WERI-Rb-1 (cell line): ENCODE measurements around the gene FAT1.

ENCODE experiments used
- DNase-seq: peaks from one replicate; pipeline ENCODE4 v3.0.0-alpha.2; 2020
- H3K27ac ChIP-seq: fragments of 250-450 bp; sonication (Bioruptor Pico); 2 replicates; pipeline ENCODE4 v1.5.1; 2020; ENCODE audit warnings: mild to moderate bottlenecking, moderate library complexity
- H3K27me3 ChIP-seq: fragments of 250-450 bp; sonication (Bioruptor Pico); 2 replicates; pipeline ENCODE4 v1.5.1; 2021; ENCODE audit warnings: mild to moderate bottlenecking, low read depth, moderate library complexity; ENCODE audit not compliant: insufficient read depth, severe bottlenecking
- H3K36me3 ChIP-seq: fragments of 250-450 bp; sonication (Bioruptor Pico); 2 replicates; pipeline ENCODE4 v1.5.1; 2020; ENCODE audit warnings: mild to moderate bottlenecking, moderate library complexity
- H3K4me3 ChIP-seq: 2 replicates; pipeline ENCODE4 v1.5.1; 2011; ENCODE audit warnings: low read depth, mild to moderate bottlenecking, control low read depth, low read length
- H3K9me3 ChIP-seq: fragments of 250-450 bp; sonication (Bioruptor Pico); 2 replicates; pipeline ENCODE4 v1.5.1; 2021; ENCODE audit warnings: mild to moderate bottlenecking, moderate library complexity; ENCODE audit not compliant: severe bottlenecking
- TF ChIP-seq, protein P1 (sequence below): IDR thresholded peaks from 2 replicates; pipeline ENCODE4 v1.5.1; 2011; ENCODE audit warnings: low read depth, mild to moderate bottlenecking, control low read depth, inconsistent platforms, low read length

FAT1 gene

DNA sequence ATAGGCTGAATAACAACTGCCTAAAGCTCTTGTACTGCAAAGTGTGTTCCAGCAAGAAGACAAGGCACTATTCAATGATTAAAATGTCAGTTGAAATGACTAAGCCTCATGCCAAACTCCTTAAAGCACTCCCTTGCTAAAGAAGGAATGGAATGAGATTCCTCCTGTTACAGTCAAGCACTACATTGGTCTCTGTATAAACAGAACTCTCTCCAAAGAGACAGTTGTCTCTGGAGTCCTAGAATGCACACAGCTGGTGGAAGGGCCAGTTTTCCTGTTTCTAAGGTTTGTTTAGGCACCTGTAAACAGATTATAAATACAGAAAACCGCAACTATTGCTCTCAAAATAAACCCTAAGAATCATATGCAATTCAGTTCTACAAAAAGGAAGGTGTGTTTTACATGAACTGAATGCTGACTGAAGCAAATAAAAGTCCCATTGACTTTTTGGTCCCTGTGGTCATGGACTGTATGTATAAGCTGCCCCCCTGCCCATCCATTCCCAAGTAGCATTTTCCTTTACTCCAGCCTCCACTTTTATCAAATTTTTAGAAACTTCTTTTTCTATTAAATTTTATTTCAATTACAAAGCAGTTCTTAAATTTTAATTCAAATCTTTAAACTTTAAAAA is 47.0 kb downstream of the FAT1 start:
- Histone ChIP-seq H3K9me3 (no peaks in the 10 kb centered on the region), H3K4me3 (no peak overlapping the region), H3K36me3 (no peaks in the 10 kb centered on the region), H3K27me3 (peaks cover 69% of the 10 kb centered on the region), H3K27ac (no peak overlapping the region)
- TF ChIP-seq, protein P1, sequence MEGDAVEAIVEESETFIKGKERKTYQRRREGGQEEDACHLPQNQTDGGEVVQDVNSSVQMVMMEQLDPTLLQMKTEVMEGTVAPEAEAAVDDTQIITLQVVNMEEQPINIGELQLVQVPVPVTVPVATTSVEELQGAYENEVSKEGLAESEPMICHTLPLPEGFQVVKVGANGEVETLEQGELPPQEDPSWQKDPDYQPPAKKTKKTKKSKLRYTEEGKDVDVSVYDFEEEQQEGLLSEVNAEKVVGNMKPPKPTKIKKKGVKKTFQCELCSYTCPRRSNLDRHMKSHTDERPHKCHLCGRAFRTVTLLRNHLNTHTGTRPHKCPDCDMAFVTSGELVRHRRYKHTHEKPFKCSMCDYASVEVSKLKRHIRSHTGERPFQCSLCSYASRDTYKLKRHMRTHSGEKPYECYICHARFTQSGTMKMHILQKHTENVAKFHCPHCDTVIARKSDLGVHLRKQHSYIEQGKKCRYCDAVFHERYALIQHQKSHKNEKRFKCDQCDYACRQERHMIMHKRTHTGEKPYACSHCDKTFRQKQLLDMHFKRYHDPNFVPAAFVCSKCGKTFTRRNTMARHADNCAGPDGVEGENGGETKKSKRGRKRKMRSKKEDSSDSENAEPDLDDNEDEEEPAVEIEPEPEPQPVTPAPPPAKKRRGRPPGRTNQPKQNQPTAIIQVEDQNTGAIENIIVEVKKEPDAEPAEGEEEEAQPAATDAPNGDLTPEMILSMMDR, result no peak
- no peak for DNase-seq

DNA sequence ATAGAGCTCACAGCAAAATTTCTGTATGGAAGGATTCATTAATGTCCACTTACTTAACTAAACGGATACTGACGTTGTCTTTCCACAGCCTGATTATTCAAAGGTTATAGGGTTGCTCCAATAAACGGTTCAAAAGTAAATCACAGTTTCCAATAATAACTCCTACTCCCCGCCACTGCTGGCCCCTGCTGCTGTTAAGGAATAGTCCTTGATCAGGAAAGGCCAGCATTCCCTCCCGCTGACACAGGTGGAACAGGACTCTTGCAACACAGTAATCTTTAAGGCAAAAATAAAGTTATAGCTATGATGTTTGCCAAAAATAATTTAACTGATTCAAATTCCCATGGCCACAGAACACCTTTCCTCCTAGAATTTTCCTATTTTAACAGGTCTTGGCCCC is 53.9 kb downstream of the FAT1 start:
- Histone ChIP-seq H3K36me3 (no peaks in the 10 kb centered on the region), H3K9me3 (peaks cover 3% of the 10 kb centered on the region), H3K27ac (no peak overlapping the region), H3K27me3 (peaks cover 82% of the 10 kb centered on the region), H3K4me3 (no peak overlapping the region)
- no peak for DNase-seq
- TF ChIP-seq, protein P1, result no peak

DNA sequence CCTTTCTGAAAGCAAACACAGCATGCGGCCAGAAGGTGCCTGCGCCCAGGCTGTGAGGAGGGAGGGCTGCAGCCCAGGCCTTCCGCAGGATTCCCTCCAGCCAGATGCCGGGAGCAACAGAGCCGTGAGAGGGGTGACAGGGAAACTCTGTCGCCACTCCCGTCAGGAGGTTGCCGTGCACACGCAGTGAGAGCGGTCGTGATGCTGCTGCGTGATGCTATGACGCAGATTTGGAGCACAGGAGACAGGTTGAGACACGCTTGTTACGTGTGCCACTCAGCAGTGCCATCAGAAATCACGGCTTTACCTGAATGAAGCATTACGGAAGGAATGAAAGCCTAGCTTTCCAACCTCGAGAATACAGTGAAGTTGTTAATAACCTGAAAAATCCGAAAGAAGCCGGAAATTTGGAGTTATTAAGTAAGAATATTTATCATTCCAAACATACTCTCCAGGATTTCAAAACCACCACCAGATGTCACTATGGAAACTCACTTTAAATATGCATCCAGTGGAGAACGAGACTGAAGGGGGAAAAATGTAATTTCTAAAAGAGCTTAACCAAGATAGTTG is 54.4 kb downstream of the FAT1 start:
- TF ChIP-seq, protein P1, result no peak
- H3K36me3 ChIP-seq, result no peaks in the 10 kb centered on the region
- no peak overlapping the region for H3K4me3 ChIP-seq
- peaks cover 82% of the 10 kb centered on the region for H3K27me3 ChIP-seq
- H3K27ac ChIP-seq, result no peak overlapping the region
- no peak for DNase-seq
- peaks cover 3% of the 10 kb centered on the region for H3K9me3 ChIP-seq

DNA sequence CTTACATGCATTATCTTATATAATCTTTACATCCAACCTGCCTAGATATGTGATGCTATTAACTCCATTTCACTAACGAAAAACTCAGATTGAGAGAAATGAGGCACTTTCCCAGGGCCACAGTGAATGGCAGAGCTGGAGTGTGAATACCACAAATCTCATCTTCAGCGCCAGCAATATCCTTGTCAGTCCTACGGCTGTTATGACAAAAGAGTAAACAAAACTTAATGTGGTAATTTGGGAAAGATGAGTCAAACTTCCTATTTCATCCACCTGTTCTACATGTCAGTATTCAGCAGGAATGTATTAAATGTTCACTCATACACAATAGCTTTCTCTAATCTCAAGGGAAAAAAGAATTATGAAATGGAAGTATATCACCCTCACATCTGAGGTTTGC is 56.9 kb downstream of the FAT1 start:
- peaks cover 3% of the 10 kb centered on the region for H3K9me3 ChIP-seq
- DNase-seq, result no peak
- H3K27ac ChIP-seq, result no peak overlapping the region
- H3K4me3 ChIP-seq, result no peak overlapping the region
- H3K36me3 ChIP-seq, result no peaks in the 10 kb centered on the region
- TF ChIP-seq, protein P1, result no peak
- peaks cover 91% of the 10 kb centered on the region for H3K27me3 ChIP-seq

DNA sequence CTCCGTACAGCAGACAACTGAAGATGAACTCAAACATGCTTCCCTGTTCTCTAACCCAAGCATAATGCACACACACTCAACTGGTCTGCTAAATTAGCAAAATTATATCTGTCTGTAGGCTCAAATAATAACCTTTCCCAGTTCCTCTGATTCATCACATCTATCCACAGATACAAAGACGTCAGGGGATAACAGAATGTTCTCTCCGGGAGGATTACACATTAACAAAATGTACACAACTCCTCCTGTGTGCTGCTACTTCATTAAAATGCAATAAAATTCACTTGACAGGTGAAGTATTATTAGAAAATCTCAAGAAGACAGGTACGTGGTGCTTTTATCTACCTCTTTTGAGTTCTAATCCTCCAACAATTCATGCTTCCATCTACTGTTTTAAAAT is 57.4 kb downstream of the FAT1 start:
- Histone ChIP-seq H3K36me3 (no peaks in the 10 kb centered on the region), H3K9me3 (peaks cover 3% of the 10 kb centered on the region), H3K27ac (no peak overlapping the region), H3K4me3 (no peak overlapping the region), H3K27me3 (peaks cover 91% of the 10 kb centered on the region)
- TF ChIP-seq, protein P1, result no peak
- no peak for DNase-seq

DNA sequence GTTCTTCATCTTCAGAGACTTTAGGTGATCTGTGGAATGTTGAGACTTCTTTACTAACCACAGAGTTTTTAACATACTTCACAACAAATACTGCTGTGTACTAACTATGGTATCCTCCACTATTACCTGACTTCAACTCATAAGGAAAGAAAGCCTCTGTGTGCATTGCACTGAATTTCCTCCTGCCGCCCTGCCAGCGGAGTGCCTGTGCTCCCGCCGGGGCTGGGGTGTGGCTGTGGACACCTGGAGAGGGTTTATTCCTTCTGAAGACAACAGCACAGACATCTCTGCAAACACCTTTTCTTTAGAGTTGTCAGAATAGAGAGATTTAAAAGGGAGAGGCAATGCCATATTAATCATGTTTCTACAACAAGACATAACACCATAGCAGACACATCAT is 63.3 kb downstream of the FAT1 start:
- H3K4me3 ChIP-seq, result no peak overlapping the region
- TF ChIP-seq, protein P1, result no peak
- H3K9me3 ChIP-seq, result no peaks in the 10 kb centered on the region
- no peaks in the 10 kb centered on the region for H3K36me3 ChIP-seq
- no peak for DNase-seq
- no peak overlapping the region for H3K27ac ChIP-seq
- H3K27me3 ChIP-seq, result peaks cover 91% of the 10 kb centered on the region
